Chondrocyte (in vitro differentiated cells): ENCODE results near the gene PTPRG. TPM values are rescaled to one million over a fixed set of nuclear protein-coding genes. Genes with fewer than 3 reads are reported as not detected.
A peak's percentile ranks its signal among the peaks of the same experiment; 100 is the strongest.

Source experiments
- DNase-seq: peaks from one replicate; pipeline ENCODE4 v3.0.0; 2021; ENCODE audit warnings: mixed read lengths, low spot score
- H3K27ac Mint-ChIP-seq: one replicate; pipeline ENCODE4 v1.8.0; 2021; ENCODE audit warnings: mild to moderate bottlenecking, moderate library complexity, mixed read lengths; ENCODE audit not compliant: unreplicated experiment
- H3K27me3 Mint-ChIP-seq: 2 replicates; pipeline ENCODE4 v1.8.0; 2021; ENCODE audit warnings: low read depth, mixed read lengths
- H3K36me3 Mint-ChIP-seq: 2 replicates; pipeline ENCODE4 v1.8.0; 2021; ENCODE audit warnings: low read depth, mixed read lengths
- H3K4me1 Mint-ChIP-seq: 2 replicates; pipeline ENCODE4 v1.8.0; 2021; ENCODE audit warnings: low read depth, mild to moderate bottlenecking, mixed read lengths
- H3K4me3 Mint-ChIP-seq: one replicate; pipeline ENCODE4 v1.8.0; 2021; ENCODE audit warnings: mild to moderate bottlenecking, moderate library complexity, mixed read lengths; ENCODE audit not compliant: unreplicated experiment
- H3K9me3 Mint-ChIP-seq: 2 replicates; pipeline ENCODE4 v1.8.0; 2021; ENCODE audit warnings: low read depth, mixed read lengths
- CTCF ChIP-seq: fragments of 200-600 bp; sonication (generic); IDR thresholded peaks from 2 replicates; pipeline ENCODE4 v1.5.0; 2021; ENCODE audit warnings: antibody characterized with exemption, mild to moderate bottlenecking, moderate library complexity
- total RNA-seq: library from RNA; stranded (reverse); gene quantifications from 3 replicates; pipeline ENCODE4 v1.2.1, GENCODE V29; 2021

PTPRG gene
- total RNA-seq, 1 donor from 2014 or later = 45.5 TPM

- Mint-ChIP-seq H3K9me3 (peaks cover 5% of the 10 kb centered on the region), H3K4me3 (no peak overlapping the region), H3K36me3 (peaks cover 6% of the 10 kb centered on the region), H3K4me1 (peaks cover 33% of the 10 kb centered on the region), H3K27ac (no peak overlapping the region), H3K27me3 (no peaks in the 10 kb centered on the region)
- TF ChIP-seq CTCF = no peak
- DNase-seq = no peak
Measured at GRCh38 chr3:61578667-61579367, 17.4 kb downstream of the PTPRG start.

GRCh38 chr3:61579685-61580084, 18.3 kb downstream of the PTPRG start:
- Mint-ChIP-seq H3K4me3 (no peak overlapping the region), H3K36me3 (peaks cover 6% of the 10 kb centered on the region), H3K4me1 (peaks cover 25% of the 10 kb centered on the region), H3K27ac (no peak overlapping the region), H3K9me3 (no peaks in the 10 kb centered on the region), H3K27me3 (no peaks in the 10 kb centered on the region)
- DNase-seq = no peak
- no peak for TF ChIP-seq CTCF

GRCh38 chr3:61580982-61581643, 19.7 kb downstream of the PTPRG start:
- Mint-ChIP-seq H3K27me3 (no peaks in the 10 kb centered on the region), H3K4me1 (peaks cover 14% of the 10 kb centered on the region), H3K36me3 (peaks cover 7% of the 10 kb centered on the region), H3K9me3 (no peaks in the 10 kb centered on the region), H3K4me3 (no peak overlapping the region), H3K27ac (peak overlapping the region; percentile 68)
- no peak for DNase-seq
- no peak for TF ChIP-seq CTCF

- Mint-ChIP-seq H3K4me3 (no peak overlapping the region), H3K27me3 (no peaks in the 10 kb centered on the region), H3K27ac (no peak overlapping the region), H3K36me3 (peaks cover 7% of the 10 kb centered on the region), H3K9me3 (no peaks in the 10 kb centered on the region), H3K4me1 (peaks cover 11% of the 10 kb centered on the region)
- no peak for TF ChIP-seq CTCF
- DNase-seq = no peak
Measured at GRCh38 chr3:61582287-61582686, 20.9 kb downstream of the PTPRG start.

- H3K4me3 Mint-ChIP-seq = no peak overlapping the region
- DNase-seq = no peak
- no peak overlapping the region for H3K27ac Mint-ChIP-seq
- H3K9me3 Mint-ChIP-seq = no peaks in the 10 kb centered on the region
- H3K36me3 Mint-ChIP-seq = peaks cover 7% of the 10 kb centered on the region
- peaks cover 11% of the 10 kb centered on the region for H3K4me1 Mint-ChIP-seq
- no peak for TF ChIP-seq CTCF
- no peaks in the 10 kb centered on the region for H3K27me3 Mint-ChIP-seq
Measured at GRCh38 chr3:61582846-61583245, 21.5 kb downstream of the PTPRG start.
